GM12873 (cell line): Measurements from ENCODE around the gene KRTAP20-1.

Experiments used
- CTCF ChIP-seq: IDR thresholded peaks from 2 replicates; pipeline ENCODE4 v1.5.1; 2012; ENCODE audit warnings: low read depth, mild to moderate bottlenecking, moderate library complexity, low read length, control low read depth; ENCODE audit not compliant: insufficient read depth; ENCODE audit errors: missing control alignments

KRTAP20-1 gene

DNA sequence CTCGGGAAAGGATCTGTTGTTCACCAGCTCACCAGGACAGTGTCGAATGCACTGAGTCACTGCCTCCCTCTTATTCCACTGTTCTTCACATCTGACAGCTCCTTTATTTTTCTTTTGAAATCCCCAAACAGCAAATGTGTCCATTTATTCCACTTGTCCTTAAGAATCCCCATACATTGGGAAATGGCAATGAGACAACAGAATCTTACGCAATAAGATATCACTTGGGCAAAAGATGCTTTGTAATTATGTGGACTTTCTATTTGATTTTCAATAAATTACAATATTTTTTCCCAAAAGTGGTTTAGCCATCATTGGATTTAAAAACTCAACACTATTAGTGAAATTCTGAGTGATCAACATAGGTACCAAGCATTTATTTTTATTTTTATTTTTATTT, 22.5 kb downstream of the KRTAP20-1 start:
- no peak for TF ChIP-seq CTCF

- no peak for TF ChIP-seq CTCF
Measured at GRCh38 chr21:30642564-30642963, 26.3 kb downstream of the KRTAP20-1 start, which contains the start of gene KRTAP20-3. KRTAP20-3 (plus strand) TSS chr21:30642864.

DNA sequence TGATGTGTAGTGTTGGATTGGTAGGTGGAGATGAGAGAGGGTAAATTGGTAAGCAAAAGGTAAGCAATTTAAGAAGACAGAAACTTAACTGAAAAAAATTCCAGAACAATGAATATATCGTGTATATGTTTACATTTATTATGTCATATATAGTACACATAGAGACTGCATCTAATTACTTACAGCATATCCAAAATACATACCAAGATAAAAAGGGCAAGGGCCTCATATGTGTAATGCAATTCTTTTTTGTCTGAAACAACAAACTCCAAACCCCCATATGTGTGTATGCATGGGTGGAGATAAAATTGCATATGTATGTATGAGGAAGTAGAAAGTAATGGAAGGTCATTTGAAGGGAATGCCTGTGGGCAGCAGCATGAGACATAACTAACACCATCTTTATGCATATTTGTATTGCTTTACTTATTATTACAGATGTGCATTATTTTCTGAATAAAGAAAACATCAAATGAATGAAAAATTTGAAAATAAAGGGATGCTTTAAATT, 30.7 kb downstream of the KRTAP20-1 start:
- no peak for TF ChIP-seq CTCF

GRCh38 chr21:30652891-30653290, 36.7 kb downstream of the KRTAP20-1 start:
- no peak for TF ChIP-seq CTCF
